IMR-90 (cell line): ENCODE results near the gene ELOVL2. TPM values are rescaled to one million over a fixed set of nuclear protein-coding genes. Genes with fewer than 3 reads are reported as not detected.

Source experiments
- ATAC-seq: fragments of 200-7000 bp; cut with Tn5 transposase; 2 replicates; pipeline ENCODE4 v1.9.1; 2020; ENCODE audit warnings: low read depth, mild to moderate bottlenecking, moderate library complexity
- BruUV-seq: library from RNA; stranded (reverse); fragments of 400-500 nt; replicated peaks from 2 replicates; lab custom pipeline; 2021; lab: Mats Ljungman, UMichigan
- CTCF ChIA-PET: fragments of 300-600 bp; formaldehyde crosslinking; extraction: SDS; loops from one replicate; lab custom pipeline; 2021; ENCODE audit warnings: antibody characterized with exemption; lab: Yijun Ruan, JAX
- POLR2A ChIA-PET: fragments of 300-600 bp; sonication (Branson Sonifier 250); formaldehyde crosslinking; loops from one replicate; lab custom pipeline; 2022; ENCODE audit warnings: antibody characterized with exemption; ENCODE audit not compliant: unreplicated experiment; lab: Charles Lee
- DNase-seq: peaks from one replicate; pipeline ENCODE4 v3.0.0; 2013
- H2AFZ ChIP-seq: replicated peaks from 2 replicates; pipeline ENCODE3; 2013; ENCODE audit warnings: low read length, mild to moderate bottlenecking; ENCODE audit not compliant: poor library complexity
- H2AK5ac ChIP-seq: 2 replicates; pipeline ENCODE4 v1.6.1; 2013; ENCODE audit warnings: low read depth, low read length, inconsistent platforms
- H2AK9ac ChIP-seq: replicated peaks from 2 replicates; pipeline ENCODE3; 2013; ENCODE audit warnings: mild to moderate bottlenecking, low read depth, low read length, moderate library complexity; ENCODE audit not compliant: poor library complexity
- H2BK120ac ChIP-seq: 2 replicates; pipeline ENCODE4 v1.6.1; 2013; ENCODE audit warnings: low read depth, low read length, inconsistent platforms
- H2BK15ac ChIP-seq: 3 replicates; pipeline ENCODE4 v1.6.1; 2013; ENCODE audit warnings: low read depth, low read length, inconsistent platforms
- H2BK20ac ChIP-seq: 2 replicates; pipeline ENCODE4 v1.6.1; 2013; ENCODE audit warnings: low read depth, mild to moderate bottlenecking, inconsistent platforms, low read length, moderate library complexity
- H2BK5ac ChIP-seq: 2 replicates; pipeline ENCODE4 v1.6.1; 2013; ENCODE audit warnings: mild to moderate bottlenecking, low read depth, low read length, inconsistent platforms; ENCODE audit not compliant: poor library complexity, severe bottlenecking
- H3K14ac ChIP-seq: replicated peaks from 2 replicates; pipeline ENCODE4 v1.6.1; 2013; ENCODE audit warnings: low read depth, low read length, inconsistent platforms
- H3K18ac ChIP-seq: 2 replicates; pipeline ENCODE4 v1.6.1; 2013; ENCODE audit warnings: low read depth, low read length, control low read depth
- H3K23ac ChIP-seq: 2 replicates; pipeline ENCODE4 v1.6.1; 2013; ENCODE audit warnings: low read depth, low read length, inconsistent platforms
- H3K27ac ChIP-seq: 2 replicates; pipeline ENCODE4 v1.5.1; 2013; ENCODE audit warnings: mild to moderate bottlenecking, control low read depth, low read length; ENCODE audit not compliant: insufficient read depth
- H3K27me3 ChIP-seq: 2 replicates; pipeline ENCODE4 v1.6.1; 2013; ENCODE audit warnings: low read length; ENCODE audit not compliant: control insufficient read depth, insufficient read depth
- H3K36me3 ChIP-seq: 2 replicates; pipeline ENCODE4 v1.6.1; 2013; ENCODE audit warnings: low read length, mixed read lengths; ENCODE audit not compliant: control insufficient read depth, insufficient read depth
- H3K4ac ChIP-seq: 2 replicates; pipeline ENCODE4 v1.6.1; 2013; ENCODE audit warnings: low read depth, low read length, inconsistent platforms
- H3K4me1 ChIP-seq: 2 replicates; pipeline ENCODE4 v1.6.1; 2013; ENCODE audit warnings: low read length, mixed read lengths; ENCODE audit not compliant: control insufficient read depth, insufficient read depth
- H3K4me2 ChIP-seq: 2 replicates; pipeline ENCODE4 v1.6.1; 2013; ENCODE audit warnings: low read depth, mild to moderate bottlenecking, control low read depth, low read length, moderate library complexity
- H3K4me3 ChIP-seq: 2 replicates; pipeline ENCODE4 v1.5.1; 2013; ENCODE audit warnings: low read depth, mild to moderate bottlenecking, control low read depth, low read length, moderate library complexity; ENCODE audit not compliant: insufficient read depth
- H3K56ac ChIP-seq: 2 replicates; pipeline ENCODE4 v1.6.1; 2013; ENCODE audit warnings: low read length, inconsistent platforms; ENCODE audit not compliant: insufficient read depth; ENCODE audit errors: extremely low read depth
- H3K79me1 ChIP-seq, 2 experiments: 2 replicates each; pipeline ENCODE4 v1.6.1; 2013; ENCODE audit warnings: low read length in 2 of 2, inconsistent platforms in 1 of 2, low read depth in 1 of 2
- H3K9ac ChIP-seq: 2 replicates; pipeline ENCODE4 v1.6.1; 2013; ENCODE audit warnings: low read depth, low read length, control low read depth
- H3K9me1 ChIP-seq: 2 replicates; pipeline ENCODE4 v1.6.1; 2013; ENCODE audit warnings: low read length, inconsistent platforms; ENCODE audit not compliant: insufficient read depth
- H3K9me3 ChIP-seq: 2 replicates; pipeline ENCODE4 v1.6.1; 2013; ENCODE audit warnings: low read length; ENCODE audit not compliant: control insufficient read depth, insufficient read depth
- H4K20me1 ChIP-seq: 2 replicates; pipeline ENCODE4 v1.6.1; 2013; ENCODE audit warnings: low read length, inconsistent platforms; ENCODE audit not compliant: insufficient read depth
- H4K5ac ChIP-seq: 2 replicates; pipeline ENCODE4 v1.6.1; 2013; ENCODE audit warnings: mild to moderate bottlenecking, low read depth, low read length, control low read depth
- H4K8ac ChIP-seq, 2 experiments: 2 replicates each; pipeline ENCODE4 v1.6.1; 2013; ENCODE audit warnings: low read depth in 2 of 2, low read length in 2 of 2, control low read depth in 1 of 2, inconsistent platforms in 1 of 2
- H4K91ac ChIP-seq: 2 replicates; pipeline ENCODE4 v1.6.1; 2013; ENCODE audit warnings: low read depth, low read length, inconsistent platforms; ENCODE audit not compliant: insufficient read depth
- FOS ChIP-seq: fragments of 150-350 bp; IDR thresholded peaks from 2 replicates; pipeline ENCODE4 v1.6.1; 2016; ENCODE audit warnings: low read depth, low read length
- MAZ ChIP-seq: IDR thresholded peaks from 2 replicates; pipeline ENCODE4 v1.6.1; 2012; ENCODE audit warnings: low read depth, mild to moderate bottlenecking, low read length, improper control_type of control experiment, moderate library complexity, borderline replicate concordance
- MXI1 ChIP-seq: IDR thresholded peaks from 2 replicates; pipeline ENCODE4 v1.6.1; 2012; ENCODE audit warnings: low read depth, mild to moderate bottlenecking, low read length, moderate library complexity, borderline replicate concordance
- WGBS, 2 experiments: methylation state at CpG; one replicate each; pipeline versions ENCODE4 v1.1.5 to v1.1.7; 2013; ENCODE audit warnings: missing lambda C conversion rate in 2 of 2; ENCODE audit not compliant: insufficient read length in 1 of 2; ENCODE audit errors: extremely low coverage in 2 of 2; 5-methylcytosine and 5-hydroxymethylcytosine counted together
- dilution Hi-C: fragments of 300-500 bp; cut with HindIII; formaldehyde crosslinking; loops from one replicate; pipeline ENCODE4 v1.14.3; 2018; ENCODE audit warnings: low sequenced_read_pairs; ENCODE audit not compliant: unreplicated experiment
- in situ Hi-C: fragments of 300-500 bp; cut with MboI; formaldehyde crosslinking; loops from 3 replicates; pipeline ENCODE4 v1.14.3; 2019; ENCODE audit warnings: low sequenced_read_pairs, inconsistent platforms, mixed read lengths
- intact Hi-C: fragments of 100-400 bp; cut with micrococcal nuclease; formaldehyde crosslinking; loops from 2 replicates; pipeline ENCODE4 v1.10.0; 2022
- polyA plus RNA-seq, 3 experiments: library from polyadenylated mRNA; depleted of rRNA; stranded (reverse); fragments of >200 nt; gene quantifications; 2 replicates each; pipeline ENCODE4 v1.2.3, GENCODE V29; 2012; ENCODE audit warnings: low replicate concordance in 1 of 3
- total RNA-seq: library from RNA; depleted of rRNA; stranded (reverse); fragments of >200 nt; gene quantifications from 2 replicates; pipeline ENCODE4 v1.2.3, GENCODE V29; 2012
- TF ChIP-seq, protein P1 (sequence below): fragments of 150-350 bp; IDR thresholded peaks from 2 replicates; pipeline ENCODE4 v1.6.1; 2016; ENCODE audit warnings: low read depth, mild to moderate bottlenecking, low read length, moderate library complexity, borderline replicate concordance

ELOVL2 gene
- total and polyA plus RNA-seq, 2 of the 4 experiments (the other 2 are of a cell fraction) = 6.3 to 7.9 TPM

DNA sequence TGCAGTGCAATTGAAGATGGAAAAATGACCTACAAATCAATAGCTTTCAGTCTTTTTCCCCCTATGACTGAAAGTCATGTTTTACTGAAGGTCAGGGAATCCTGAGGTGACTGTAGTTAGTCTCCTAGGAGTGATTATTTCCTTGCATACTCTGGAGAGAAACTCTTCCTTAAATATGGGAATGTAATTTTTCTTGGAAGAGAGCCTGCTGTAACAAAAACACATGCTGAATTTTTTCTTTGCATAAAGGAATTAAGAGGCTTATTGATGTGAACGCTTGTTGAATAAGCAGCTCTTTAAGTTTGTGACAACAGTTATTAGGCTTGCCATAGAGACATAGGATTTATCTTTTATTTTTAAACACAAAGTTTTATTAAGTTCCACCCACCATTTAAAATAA, 64.5 kb downstream of the ELOVL2 start:
- H3K4ac ChIP-seq = no peak overlapping the region
- H3K4me2 ChIP-seq = no peak overlapping the region
- no peak for TF ChIP-seq MXI1
- TF ChIP-seq FOS = no peak
- TF ChIP-seq, protein P1, sequence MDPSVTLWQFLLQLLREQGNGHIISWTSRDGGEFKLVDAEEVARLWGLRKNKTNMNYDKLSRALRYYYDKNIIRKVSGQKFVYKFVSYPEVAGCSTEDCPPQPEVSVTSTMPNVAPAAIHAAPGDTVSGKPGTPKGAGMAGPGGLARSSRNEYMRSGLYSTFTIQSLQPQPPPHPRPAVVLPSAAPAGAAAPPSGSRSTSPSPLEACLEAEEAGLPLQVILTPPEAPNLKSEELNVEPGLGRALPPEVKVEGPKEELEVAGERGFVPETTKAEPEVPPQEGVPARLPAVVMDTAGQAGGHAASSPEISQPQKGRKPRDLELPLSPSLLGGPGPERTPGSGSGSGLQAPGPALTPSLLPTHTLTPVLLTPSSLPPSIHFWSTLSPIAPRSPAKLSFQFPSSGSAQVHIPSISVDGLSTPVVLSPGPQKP = no peak
- TF ChIP-seq MAZ = no peak
- H2AFZ ChIP-seq = no peak overlapping the region
- H3K27ac ChIP-seq = no peak overlapping the region
- H2AK9ac ChIP-seq = no peak overlapping the region
- H2BK5ac ChIP-seq = no peak overlapping the region
- no peak overlapping the region for H3K23ac ChIP-seq
- no peaks in the 10 kb centered on the region; the same call in 1 of the 2 replicates for H3K27me3 ChIP-seq
- ATAC-seq (no peak; the same call in 1 of the 2 replicates), DNase-seq (no peak)
- H3K14ac ChIP-seq = no peak overlapping the region
- no peak overlapping the region for H4K5ac ChIP-seq
- ChIA-PET CTCF (interaction anchor here (0.6 to 0.7 kb wide), 2 partner anchors 94 to 918 kb away, joined by 3 to 5 read pairs; no protein-coding TSS in a partner anchor), POLR2A (no interaction called here)
- H3K79me1 ChIP-seq = no peaks in the 10 kb centered on the region
- dilution Hi-C loops (no loop called here), in situ Hi-C loops (no loop called here), intact Hi-C loops (no loop called here)
- H2AK5ac ChIP-seq = no peak overlapping the region
- H4K91ac ChIP-seq = no peak overlapping the region
- no peak overlapping the region for H3K18ac ChIP-seq
- no peaks in the 10 kb centered on the region for H3K9me3 ChIP-seq
- H2BK15ac ChIP-seq = no peak overlapping the region
- no TSS peak for BruUV-seq
- H2BK20ac ChIP-seq = no peak overlapping the region
- no peak overlapping the region for H4K8ac ChIP-seq
- H4K20me1 ChIP-seq = no peaks in the 10 kb centered on the region
- no peaks in the 10 kb centered on the region for H3K9me1 ChIP-seq
- no peak overlapping the region for H3K9ac ChIP-seq
- no CpG with 5 or more reads among the region's 1 CpG for WGBS, 2 experiments
- H2BK120ac ChIP-seq = no peak overlapping the region
- H3K4me3 ChIP-seq = no peak overlapping the region
- no peaks in the 10 kb centered on the region for H3K4me1 ChIP-seq
- H3K36me3 ChIP-seq = no peaks in the 10 kb centered on the region
- no peak overlapping the region for H3K56ac ChIP-seq
